ENCODE measurements around the gene AFP.

AFP gene

DNA sequence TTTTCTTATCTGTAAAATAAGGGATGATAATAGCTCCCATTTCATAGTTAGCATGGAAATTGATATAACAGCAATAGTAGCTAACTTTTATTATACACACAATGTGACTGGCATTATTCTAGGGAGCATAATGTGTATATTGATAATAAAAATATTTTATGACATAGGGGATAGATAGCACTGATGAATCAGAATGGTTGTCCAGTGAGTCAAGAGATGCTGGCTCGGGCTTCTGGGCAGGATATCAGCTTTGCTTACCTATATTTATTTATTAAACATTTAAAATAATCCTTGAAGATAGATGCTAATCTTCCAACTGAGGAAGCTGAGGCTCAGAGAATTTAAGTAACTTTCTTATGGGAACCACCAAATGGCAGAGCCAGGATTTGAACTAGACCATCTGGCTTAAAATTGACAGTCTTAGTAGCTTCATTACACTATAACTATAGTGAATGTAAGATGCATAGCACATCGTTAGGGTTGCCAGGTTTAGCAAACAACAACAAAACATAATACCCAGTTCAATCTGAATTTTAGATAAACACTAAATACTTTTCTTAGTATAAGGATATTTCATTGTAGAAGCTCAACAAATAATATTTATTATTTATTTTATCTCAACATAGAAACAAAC is 2.7 kb downstream of the AFP start:
- Histone ChIP-seq H3K9me3 (ENCODE audit: control insufficient read depth, insufficient read depth, low read length) (no peaks in the 10 kb centered on the region), H3K27ac (ENCODE audit: low read depth, low read length) (no peak overlapping the region), H3K4me3 (ENCODE audit: low read depth, low read length) (no peak overlapping the region), H3K27me3 (ENCODE audit: control insufficient read depth, insufficient read depth, low read length) (no peaks in the 10 kb centered on the region), H3K36me3 (ENCODE audit: control insufficient read depth, insufficient read depth, low read length) (no peaks in the 10 kb centered on the region), H3K4me1 (ENCODE audit: control insufficient read depth, insufficient read depth, low read length) (0 out of 2 replicates have a peak, but pooled peaks cover 3% of the 10 kb centered on the region), H3K9ac (ENCODE audit: low read depth, low read length) (no peak overlapping the region)

DNA sequence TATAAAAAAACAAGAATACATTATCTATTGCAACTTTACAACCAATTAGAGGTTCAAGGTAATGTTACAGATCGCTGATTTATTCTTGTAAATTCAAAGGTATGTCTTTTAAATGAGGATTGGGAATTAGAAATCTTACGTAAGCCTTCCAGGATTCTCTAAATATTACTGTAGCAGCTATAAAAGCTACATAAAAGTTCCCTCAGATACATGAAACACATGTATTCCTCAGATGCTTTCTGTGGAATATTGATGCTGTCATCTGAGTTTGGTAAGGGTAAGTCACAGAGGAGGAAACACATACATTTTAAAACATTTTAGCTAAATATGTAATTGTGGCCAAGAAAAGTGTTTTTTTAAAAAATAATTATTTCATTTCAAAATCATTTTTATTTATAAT is 3.4 kb downstream of the AFP start:
- Histone ChIP-seq H3K36me3 (ENCODE audit: control insufficient read depth, insufficient read depth, low read length) (no peaks in the 10 kb centered on the region), H3K9ac (ENCODE audit: low read depth, low read length) (no peak overlapping the region), H3K4me3 (ENCODE audit: low read depth, low read length) (no peak overlapping the region)

DNA sequence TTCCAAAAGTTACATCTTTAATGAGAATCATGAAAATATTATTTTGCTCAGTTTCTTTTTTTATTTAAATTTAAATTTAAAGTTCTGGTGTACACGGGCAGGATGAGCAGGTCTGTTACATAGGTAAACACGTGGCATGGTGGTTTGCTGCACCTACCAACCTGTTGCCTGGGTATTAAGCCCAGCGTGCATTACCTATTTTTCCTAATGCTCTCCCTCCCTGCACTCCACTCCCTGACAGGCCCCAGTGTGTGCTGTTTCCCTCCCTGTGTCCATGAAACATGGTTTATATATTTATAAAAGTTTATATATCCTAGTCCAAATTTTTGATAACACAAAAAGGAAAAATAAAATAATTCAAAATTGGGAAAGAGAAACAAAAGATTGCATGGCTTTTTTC is 4.0 kb downstream of the AFP start:
- Histone ChIP-seq H3K9ac (ENCODE audit: low read depth, low read length) (no peak overlapping the region), H3K9me3 (ENCODE audit: control insufficient read depth, insufficient read depth, low read length) (no peaks in the 10 kb centered on the region), H3K27me3 (ENCODE audit: control insufficient read depth, insufficient read depth, low read length) (no peaks in the 10 kb centered on the region), H3K4me3 (ENCODE audit: low read depth, low read length) (no peak overlapping the region), H3K27ac (ENCODE audit: low read depth, low read length) (no peak overlapping the region), H3K4me1 (ENCODE audit: control insufficient read depth, insufficient read depth, low read length) (no peaks in the 10 kb centered on the region), H3K36me3 (ENCODE audit: control insufficient read depth, insufficient read depth, low read length) (no peaks in the 10 kb centered on the region)

More for the DNA sequence above, 3.4 kb downstream of the AFP start:
- H3K27me3 ChIP-seq (ENCODE audit: control insufficient read depth, insufficient read depth, low read length), result no peaks in the 10 kb centered on the region
- 0 out of 2 replicates have a peak, but pooled peaks cover 3% of the 10 kb centered on the region for H3K4me1 ChIP-seq (ENCODE audit: control insufficient read depth, insufficient read depth, low read length)
- H3K9me3 ChIP-seq (ENCODE audit: control insufficient read depth, insufficient read depth, low read length), result no peaks in the 10 kb centered on the region
- no peak overlapping the region for H3K27ac ChIP-seq (ENCODE audit: low read depth, low read length)

DNA sequence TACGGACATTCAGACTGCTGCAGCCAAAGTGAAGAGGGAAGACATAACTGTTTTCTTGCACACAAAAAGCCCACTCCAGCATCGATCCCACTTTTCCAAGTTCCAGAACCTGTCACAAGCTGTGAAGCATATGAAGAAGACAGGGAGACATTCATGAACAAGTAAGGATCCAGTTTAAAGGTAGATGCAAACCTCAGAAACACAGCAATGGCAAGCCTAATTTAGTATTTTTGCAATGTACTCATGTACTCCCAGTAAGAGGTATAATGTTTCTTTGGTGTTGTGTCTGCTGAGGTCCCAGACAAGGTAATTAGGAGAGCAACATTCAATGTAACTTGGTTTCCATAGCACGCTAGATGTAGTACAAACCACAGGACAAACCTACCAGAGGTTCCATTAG is 4.6 kb downstream of the AFP start:
- H3K4me3 ChIP-seq (ENCODE audit: low read depth, low read length), result no peak overlapping the region

DNA sequence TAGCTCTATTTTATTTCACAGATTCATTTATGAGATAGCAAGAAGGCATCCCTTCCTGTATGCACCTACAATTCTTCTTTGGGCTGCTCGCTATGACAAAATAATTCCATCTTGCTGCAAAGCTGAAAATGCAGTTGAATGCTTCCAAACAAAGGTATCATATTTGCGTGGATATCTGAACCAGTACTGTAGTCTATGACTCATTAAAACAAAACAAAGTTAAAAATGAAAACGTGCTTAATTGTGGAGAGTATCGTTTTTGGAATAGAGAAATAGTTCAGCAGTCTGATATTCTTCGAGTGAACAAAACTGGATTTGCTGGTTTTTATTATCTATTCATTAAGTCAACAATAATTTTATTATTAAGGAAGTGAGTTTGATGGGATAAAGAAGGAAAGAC is 6.3 kb downstream of the AFP start:
- H3K4me1 ChIP-seq (ENCODE audit: control insufficient read depth, insufficient read depth, low read length), result no peaks in the 10 kb centered on the region; the same call in 1 of the 2 replicates
- H3K27me3 ChIP-seq (ENCODE audit: control insufficient read depth, insufficient read depth, low read length), result no peaks in the 10 kb centered on the region
- H3K27ac ChIP-seq (ENCODE audit: low read depth, low read length), result no peak overlapping the region
- H3K9me3 ChIP-seq (ENCODE audit: control insufficient read depth, insufficient read depth, low read length), result no peaks in the 10 kb centered on the region
- no peak overlapping the region for H3K4me3 ChIP-seq (ENCODE audit: low read depth, low read length)
- no peak overlapping the region for H3K9ac ChIP-seq (ENCODE audit: low read depth, low read length)
- no peaks in the 10 kb centered on the region for H3K36me3 ChIP-seq (ENCODE audit: control insufficient read depth, insufficient read depth, low read length)

More for the DNA sequence above, 4.6 kb downstream of the AFP start:
- no peak overlapping the region for H3K27ac ChIP-seq (ENCODE audit: low read depth, low read length)
- no peaks in the 10 kb centered on the region for H3K9me3 ChIP-seq (ENCODE audit: control insufficient read depth, insufficient read depth, low read length)
- H3K4me1 ChIP-seq (ENCODE audit: control insufficient read depth, insufficient read depth, low read length), result no peaks in the 10 kb centered on the region
- H3K27me3 ChIP-seq (ENCODE audit: control insufficient read depth, insufficient read depth, low read length), result no peaks in the 10 kb centered on the region
- no peak overlapping the region for H3K9ac ChIP-seq (ENCODE audit: low read depth, low read length)
- no peaks in the 10 kb centered on the region for H3K36me3 ChIP-seq (ENCODE audit: control insufficient read depth, insufficient read depth, low read length)

DNA sequence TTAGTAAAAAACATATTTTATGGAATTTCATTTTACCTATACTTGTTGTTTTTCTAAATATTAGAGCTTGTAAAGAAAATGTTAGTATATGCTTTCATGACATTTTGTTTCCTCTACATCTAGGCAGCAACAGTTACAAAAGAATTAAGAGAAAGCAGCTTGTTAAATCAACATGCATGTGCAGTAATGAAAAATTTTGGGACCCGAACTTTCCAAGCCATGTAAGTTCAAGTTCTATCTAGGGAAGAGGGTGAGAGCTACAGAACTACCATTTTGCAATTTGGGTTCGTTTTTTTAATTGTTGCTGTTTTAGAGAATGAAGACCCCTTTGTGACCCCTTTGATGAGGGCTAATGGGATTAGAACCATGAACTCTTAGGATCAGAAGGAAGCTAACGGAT is 7.2 kb downstream of the AFP start:
- Histone ChIP-seq H3K4me3 (ENCODE audit: low read depth, low read length) (no peak overlapping the region), H3K27ac (ENCODE audit: low read depth, low read length) (no peak overlapping the region), H3K9me3 (ENCODE audit: control insufficient read depth, insufficient read depth, low read length) (no peaks in the 10 kb centered on the region), H3K27me3 (ENCODE audit: control insufficient read depth, insufficient read depth, low read length) (no peaks in the 10 kb centered on the region), H3K4me1 (ENCODE audit: control insufficient read depth, insufficient read depth, low read length) (no peaks in the 10 kb centered on the region; the same call in 1 of the 2 replicates), H3K9ac (ENCODE audit: low read depth, low read length) (no peak overlapping the region), H3K36me3 (ENCODE audit: control insufficient read depth, insufficient read depth, low read length) (no peaks in the 10 kb centered on the region)

DNA sequence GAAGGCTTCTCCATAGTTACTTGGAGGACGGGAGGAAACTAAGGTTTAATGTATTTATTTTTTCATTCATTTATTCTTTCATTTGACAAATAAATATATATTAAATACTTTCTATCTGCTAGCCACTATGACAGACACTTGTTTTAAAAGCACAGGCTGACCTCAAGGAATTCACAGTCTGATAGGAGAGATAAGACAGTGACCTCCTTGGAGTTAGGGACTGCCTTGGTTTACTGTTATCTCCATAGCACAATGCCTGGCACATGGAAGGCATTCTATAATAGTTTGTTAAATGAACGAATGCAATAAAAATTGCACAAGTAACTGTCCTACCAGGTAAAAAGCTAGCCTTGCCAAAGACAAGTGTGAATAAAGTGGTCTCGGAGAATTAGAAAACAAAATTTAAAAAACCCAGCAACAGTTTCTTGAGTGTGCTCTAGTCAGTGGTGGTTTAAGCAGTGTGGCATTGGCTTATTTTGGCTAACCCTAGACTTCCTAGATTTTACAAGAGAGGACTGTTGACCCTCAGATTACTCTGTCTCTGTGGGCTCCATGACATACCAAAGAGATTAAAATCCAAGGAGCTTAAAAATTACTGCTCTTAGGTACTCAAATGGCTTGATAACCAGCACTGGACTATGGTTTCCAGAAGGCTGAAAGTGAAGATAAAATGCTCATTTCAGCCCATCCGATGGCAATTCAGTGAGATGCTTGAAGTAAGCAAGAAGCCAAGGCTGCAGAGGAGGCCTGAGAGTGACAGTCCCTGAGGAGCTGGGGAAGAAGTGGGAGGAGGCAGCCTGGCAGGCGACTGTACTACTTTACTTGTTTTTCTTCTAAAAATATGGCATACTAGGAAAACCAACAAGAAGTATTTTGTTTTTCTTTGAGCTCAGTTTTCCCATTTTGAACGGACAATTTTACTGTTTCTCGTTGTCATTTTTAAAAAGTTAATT is 9.6 kb downstream of the AFP start:
- H3K9me3 ChIP-seq (ENCODE audit: control insufficient read depth, insufficient read depth, low read length), result no peaks in the 10 kb centered on the region
- no peak overlapping the region for H3K4me3 ChIP-seq (ENCODE audit: low read depth, low read length)
- H3K9ac ChIP-seq (ENCODE audit: low read depth, low read length), result no peak overlapping the region
- no peaks in the 10 kb centered on the region for H3K36me3 ChIP-seq (ENCODE audit: control insufficient read depth, insufficient read depth, low read length)
- no peaks in the 10 kb centered on the region for H3K27me3 ChIP-seq (ENCODE audit: control insufficient read depth, insufficient read depth, low read length)
- no peak overlapping the region for H3K27ac ChIP-seq (ENCODE audit: low read depth, low read length)
- H3K4me1 ChIP-seq (ENCODE audit: control insufficient read depth, insufficient read depth, low read length), result peaks cover 23% of the 10 kb centered on the region

DNA sequence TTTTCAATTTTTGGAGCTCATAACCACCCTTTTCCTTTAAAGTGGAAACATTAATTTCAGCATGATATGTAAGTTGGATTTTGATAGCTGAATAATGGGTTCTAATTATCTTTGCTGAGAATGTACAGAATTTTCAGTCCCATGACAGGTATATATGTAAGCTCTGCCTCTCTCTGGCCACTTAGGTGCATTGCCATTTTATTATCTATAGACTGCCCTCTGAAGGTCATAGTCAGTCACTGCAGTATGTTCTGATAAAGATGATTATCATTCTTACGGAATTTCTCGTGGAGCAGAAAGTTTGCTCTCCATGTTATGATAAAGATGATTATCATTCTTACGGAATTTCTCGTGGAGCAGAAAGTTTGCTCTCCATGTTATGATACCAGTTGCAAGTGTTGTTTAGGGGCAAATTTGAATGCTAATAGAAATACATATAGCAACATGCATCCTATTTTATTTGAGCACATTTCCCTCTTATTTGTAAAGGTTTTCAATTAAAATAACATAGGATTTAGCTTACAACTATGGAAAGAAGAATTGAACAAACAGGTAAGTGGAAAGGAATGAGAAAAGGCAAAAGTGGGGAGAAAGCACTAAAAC is 10.4 kb downstream of the AFP start:
- no peaks in the 10 kb centered on the region for H3K36me3 ChIP-seq (ENCODE audit: control insufficient read depth, insufficient read depth, low read length)
- no peaks in the 10 kb centered on the region for H3K27me3 ChIP-seq (ENCODE audit: control insufficient read depth, insufficient read depth, low read length)
- no peak overlapping the region for H3K9ac ChIP-seq (ENCODE audit: low read depth, low read length)
- H3K4me1 ChIP-seq (ENCODE audit: control insufficient read depth, insufficient read depth, low read length), result peaks cover 30% of the 10 kb centered on the region
- no peak overlapping the region for H3K4me3 ChIP-seq (ENCODE audit: low read depth, low read length)
- H3K27ac ChIP-seq (ENCODE audit: low read depth, low read length), result no peak overlapping the region
- H3K9me3 ChIP-seq (ENCODE audit: control insufficient read depth, insufficient read depth, low read length), result no peaks in the 10 kb centered on the region

DNA sequence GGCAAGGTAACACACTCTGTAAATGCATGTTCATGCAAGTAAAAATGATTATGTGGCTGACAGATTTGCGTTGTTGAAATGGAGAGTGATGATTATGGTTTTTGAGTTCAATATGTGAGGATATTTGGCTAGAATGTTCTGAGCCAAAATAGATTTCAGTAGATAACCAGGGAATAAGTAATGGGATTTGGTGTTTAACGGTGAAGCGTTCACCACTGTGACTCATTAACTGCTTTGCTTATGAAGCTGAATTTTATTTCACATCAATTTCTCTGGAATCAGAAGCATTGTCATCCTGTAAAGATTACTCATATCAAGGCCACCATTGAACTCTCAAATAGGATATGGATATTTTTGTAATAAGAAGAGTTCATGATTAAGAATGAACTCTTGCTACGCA is 11.7 kb downstream of the AFP start:
- peaks cover 42% of the 10 kb centered on the region for H3K4me1 ChIP-seq (ENCODE audit: control insufficient read depth, insufficient read depth, low read length)
- no peak overlapping the region for H3K9ac ChIP-seq (ENCODE audit: low read depth, low read length)
- no peak overlapping the region for H3K4me3 ChIP-seq (ENCODE audit: low read depth, low read length)
- H3K27me3 ChIP-seq (ENCODE audit: control insufficient read depth, insufficient read depth, low read length), result no peaks in the 10 kb centered on the region
- no peak overlapping the region for H3K27ac ChIP-seq (ENCODE audit: low read depth, low read length)
- H3K36me3 ChIP-seq (ENCODE audit: control insufficient read depth, insufficient read depth, low read length), result no peaks in the 10 kb centered on the region
- H3K9me3 ChIP-seq (ENCODE audit: control insufficient read depth, insufficient read depth, low read length), result no peaks in the 10 kb centered on the region

DNA sequence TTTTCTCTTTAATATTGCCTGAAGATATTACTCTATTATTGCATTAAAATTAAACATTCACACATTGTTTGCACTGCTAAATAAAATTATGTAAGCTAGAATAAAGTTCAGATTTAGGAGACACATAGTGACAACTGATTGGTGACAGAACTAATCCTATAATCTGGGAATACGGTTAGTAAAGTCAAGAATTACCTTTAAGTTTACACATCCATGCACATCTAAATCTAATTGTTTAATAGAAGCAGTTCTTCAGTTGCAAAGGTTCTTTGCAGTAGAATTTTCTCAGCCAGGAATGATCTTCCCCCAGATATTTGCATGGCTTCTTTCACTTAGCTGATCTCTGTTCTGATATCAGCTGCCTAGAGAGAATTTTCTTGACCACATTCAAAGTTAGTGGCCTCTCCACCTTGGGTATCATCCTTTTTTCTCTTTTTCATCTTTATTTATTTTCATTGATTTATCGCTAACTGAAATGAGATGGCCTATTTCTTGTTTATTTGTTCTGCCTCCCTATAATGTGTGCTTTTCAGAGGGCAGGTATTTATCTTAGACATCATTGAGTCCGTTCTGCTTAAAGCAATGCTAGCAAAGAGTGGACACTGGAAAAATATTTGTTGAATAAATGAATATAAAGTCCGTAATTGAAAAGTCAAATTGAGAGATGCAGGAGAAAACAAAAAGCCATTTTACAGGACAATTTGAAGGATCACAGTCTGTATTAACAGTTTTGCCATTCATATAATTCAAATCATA is 12.6 kb downstream of the AFP start:
- H3K9ac ChIP-seq (ENCODE audit: low read depth, low read length), result no peak overlapping the region
- H3K36me3 ChIP-seq (ENCODE audit: control insufficient read depth, insufficient read depth, low read length), result no peaks in the 10 kb centered on the region
- no peaks in the 10 kb centered on the region for H3K9me3 ChIP-seq (ENCODE audit: control insufficient read depth, insufficient read depth, low read length)
- H3K27ac ChIP-seq (ENCODE audit: low read depth, low read length), result no peak overlapping the region
- H3K27me3 ChIP-seq (ENCODE audit: control insufficient read depth, insufficient read depth, low read length), result no peaks in the 10 kb centered on the region
- H3K4me1 ChIP-seq (ENCODE audit: control insufficient read depth, insufficient read depth, low read length), result peaks cover 51% of the 10 kb centered on the region
- H3K4me3 ChIP-seq (ENCODE audit: low read depth, low read length), result no peak overlapping the region
